ENCODE results near the gene STRN.

Gene STRN

DNA sequence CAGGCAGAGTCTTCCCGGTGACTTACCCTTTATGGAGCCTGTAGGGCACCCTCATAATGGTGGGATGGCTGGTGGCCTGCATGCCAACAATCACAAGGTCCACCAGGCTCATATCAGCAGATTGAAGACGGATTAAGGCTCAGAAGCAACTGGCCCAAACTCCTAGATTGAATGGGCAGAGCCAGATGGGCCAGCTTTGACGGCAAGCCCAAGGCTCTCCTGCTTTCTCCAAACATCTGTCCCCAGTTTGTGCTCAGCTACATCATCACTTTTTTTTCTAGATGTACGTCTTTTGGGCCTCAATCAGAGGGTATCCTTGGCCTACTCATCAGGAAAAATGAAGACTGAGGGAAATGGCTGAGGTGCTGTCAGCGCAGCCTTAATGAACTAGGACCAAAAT, 155.3 kb downstream of the STRN start:
- no peak for DNase-seq (ENCODE audit: low spot score)
- no peak for TF ChIP-seq CTCF (IDR thresholded peaks at IDR 0.05; ENCODE audit: extremely low read depth, insufficient read depth, missing control alignments)
- in situ Hi-C loops (cut with MboI; ENCODE audit: low pct_unique_long_range_greater_than_20kb, low sequenced_read_pairs, unreplicated experiment): no loop called here

DNA sequence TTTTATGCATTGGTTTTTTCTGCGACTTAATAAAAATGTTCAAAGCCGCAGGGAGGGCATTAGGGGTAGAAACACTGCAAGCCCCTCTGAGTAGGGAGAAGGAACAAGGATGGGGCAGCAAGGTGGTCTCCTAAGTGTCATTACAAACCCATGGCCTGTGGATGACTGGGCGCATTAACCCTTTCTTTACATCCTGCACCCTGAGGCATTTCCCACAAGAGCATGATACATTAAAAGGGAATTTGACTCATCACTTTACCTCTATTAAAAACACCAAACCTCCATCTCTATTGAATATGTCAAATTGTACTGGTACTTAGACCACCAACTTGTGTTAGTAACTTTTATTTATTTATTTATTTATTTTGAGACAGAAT, 157.3 kb downstream of the STRN start:
- TF ChIP-seq CTCF (IDR thresholded peaks at IDR 0.05; ENCODE audit: extremely low read depth, insufficient read depth, missing control alignments): no peak
- no peak for DNase-seq (ENCODE audit: low spot score)
- in situ Hi-C loops (cut with MboI; ENCODE audit: low pct_unique_long_range_greater_than_20kb, low sequenced_read_pairs, unreplicated experiment): no loop called here

- TF ChIP-seq CTCF (IDR thresholded peaks at IDR 0.05; ENCODE audit: extremely low read depth, insufficient read depth, missing control alignments): no peak
- no peak for DNase-seq (ENCODE audit: low spot score)
Observed at GRCh38 chr2:36808386-36809068, 157.8 kb downstream of the STRN start.

GRCh38 chr2:36807223-36807886, 159.0 kb downstream of the STRN start:
- in situ Hi-C loops (cut with MboI; ENCODE audit: low pct_unique_long_range_greater_than_20kb, low sequenced_read_pairs, unreplicated experiment): no loop called here
- DNase-seq (ENCODE audit: low spot score): no peak
- no peak for TF ChIP-seq CTCF (IDR thresholded peaks at IDR 0.05; ENCODE audit: extremely low read depth, insufficient read depth, missing control alignments)

More at GRCh38 chr2:36808386-36809068, 157.8 kb downstream of the STRN start:
- in situ Hi-C loops (cut with MboI; ENCODE audit: low pct_unique_long_range_greater_than_20kb, low sequenced_read_pairs, unreplicated experiment): no loop called here

DNA sequence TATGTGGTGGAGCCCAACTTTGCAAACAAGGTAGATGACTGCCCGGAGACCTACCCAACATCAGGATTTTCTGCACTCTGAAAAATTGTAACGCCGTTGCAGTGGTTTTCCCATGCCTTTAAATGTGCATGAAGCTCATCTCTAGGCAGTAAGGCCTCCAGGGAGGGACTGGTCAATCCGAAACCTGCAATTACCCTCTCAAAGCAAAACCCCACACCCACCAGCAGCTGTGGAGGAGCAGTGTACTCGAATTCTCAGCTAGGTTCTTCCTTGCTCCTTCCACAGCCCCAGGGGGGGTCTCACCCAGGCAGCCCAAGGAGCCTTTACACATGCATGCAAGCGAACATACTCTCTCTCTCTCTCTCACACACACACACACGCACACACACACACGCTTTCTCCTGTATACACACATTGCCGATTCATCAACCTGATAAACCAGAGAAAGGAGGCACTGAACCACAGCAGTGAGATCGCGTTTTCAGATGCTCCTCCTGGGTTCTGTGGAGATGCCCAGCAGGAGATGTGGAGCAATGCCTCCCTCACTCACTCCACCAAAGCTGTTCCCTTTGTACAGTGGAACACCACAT, 160.6 kb downstream of the STRN start:
- TF ChIP-seq CTCF (IDR thresholded peaks at IDR 0.05; ENCODE audit: extremely low read depth, insufficient read depth, missing control alignments): no peak
- in situ Hi-C loops (cut with MboI; ENCODE audit: low pct_unique_long_range_greater_than_20kb, low sequenced_read_pairs, unreplicated experiment): no loop called here
- no peak for DNase-seq (ENCODE audit: low spot score)

- in situ Hi-C loops (cut with MboI; ENCODE audit: low pct_unique_long_range_greater_than_20kb, low sequenced_read_pairs, unreplicated experiment): no loop called here
- no peak for DNase-seq (ENCODE audit: low spot score)
- no peak for TF ChIP-seq CTCF (IDR thresholded peaks at IDR 0.05; ENCODE audit: extremely low read depth, insufficient read depth, missing control alignments)
Observed at GRCh38 chr2:36802952-36803351, 163.4 kb downstream of the STRN start.
